ENCODE results near the gene LPP.

The LPP gene

DNA sequence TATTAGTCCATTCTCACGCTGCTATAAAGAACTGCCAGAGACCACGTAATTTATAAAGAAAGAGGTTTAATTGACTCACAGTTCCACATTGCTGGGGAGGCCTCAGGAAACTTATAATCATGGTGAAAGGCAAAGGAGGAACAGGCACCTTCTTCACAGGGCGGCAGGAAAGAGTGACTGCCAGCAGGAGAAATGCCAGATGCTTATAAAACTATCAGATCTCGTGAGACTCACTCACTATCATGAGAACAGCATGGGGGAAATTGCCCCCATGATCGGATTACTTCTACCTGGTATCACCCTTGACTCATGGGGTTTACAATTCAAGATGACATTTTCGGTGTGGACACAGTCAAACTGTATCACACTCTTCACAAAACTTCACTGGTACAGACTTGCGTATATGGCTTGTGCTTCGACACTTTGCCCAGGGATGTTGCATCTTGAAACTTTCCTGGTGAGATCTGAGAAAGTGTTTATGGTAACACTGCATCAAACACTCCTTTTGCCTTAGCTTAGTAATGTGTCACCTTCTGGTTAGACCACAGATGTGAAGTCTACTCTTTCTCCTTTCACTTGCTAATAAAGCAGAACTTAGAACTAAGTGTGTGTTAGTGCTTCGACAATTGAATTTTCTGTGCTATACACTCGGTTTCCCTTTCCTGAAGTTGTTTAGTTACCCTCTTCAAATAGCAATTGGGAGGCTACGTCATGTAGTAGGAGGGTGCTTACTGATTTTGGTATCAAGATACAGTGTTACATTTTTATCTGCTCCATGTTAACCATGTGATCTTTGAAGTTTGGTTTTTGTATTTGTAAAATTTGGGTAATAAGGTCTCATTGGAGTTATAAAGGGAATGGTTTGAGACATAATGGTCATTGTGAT is 185.7 kb downstream of the LPP start:
- DNase-seq, result no peak

- no peak for DNase-seq
Observed at GRCh38 chr3:188341501-188341900, 187.5 kb downstream of the LPP start.

GRCh38 chr3:188342991-188343732 is 189.2 kb downstream of the LPP start:
- DNase-seq, result no peak

DNA sequence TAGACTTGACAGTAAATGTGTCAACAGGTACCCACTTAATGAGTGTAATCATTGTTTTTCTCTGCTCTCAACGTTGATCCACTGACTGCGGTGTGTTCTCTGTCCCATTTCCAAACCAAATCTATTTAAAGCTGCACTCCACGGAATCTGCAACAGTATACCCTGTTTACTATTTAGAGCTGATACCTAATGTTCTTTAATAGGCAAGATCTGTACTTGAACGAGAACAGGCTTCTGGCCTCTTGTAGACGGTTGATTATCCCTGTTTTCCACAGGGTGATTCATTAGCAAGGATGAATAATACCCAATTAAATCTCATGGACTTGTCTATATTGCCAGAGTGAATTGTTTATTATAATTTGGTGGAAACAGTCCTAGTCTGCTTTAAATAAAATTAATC is 189.9 kb downstream of the LPP start:
- no peak for DNase-seq

- no peak for DNase-seq
Observed at GRCh38 chr3:188345223-188345622, 191.3 kb downstream of the LPP start.

DNA sequence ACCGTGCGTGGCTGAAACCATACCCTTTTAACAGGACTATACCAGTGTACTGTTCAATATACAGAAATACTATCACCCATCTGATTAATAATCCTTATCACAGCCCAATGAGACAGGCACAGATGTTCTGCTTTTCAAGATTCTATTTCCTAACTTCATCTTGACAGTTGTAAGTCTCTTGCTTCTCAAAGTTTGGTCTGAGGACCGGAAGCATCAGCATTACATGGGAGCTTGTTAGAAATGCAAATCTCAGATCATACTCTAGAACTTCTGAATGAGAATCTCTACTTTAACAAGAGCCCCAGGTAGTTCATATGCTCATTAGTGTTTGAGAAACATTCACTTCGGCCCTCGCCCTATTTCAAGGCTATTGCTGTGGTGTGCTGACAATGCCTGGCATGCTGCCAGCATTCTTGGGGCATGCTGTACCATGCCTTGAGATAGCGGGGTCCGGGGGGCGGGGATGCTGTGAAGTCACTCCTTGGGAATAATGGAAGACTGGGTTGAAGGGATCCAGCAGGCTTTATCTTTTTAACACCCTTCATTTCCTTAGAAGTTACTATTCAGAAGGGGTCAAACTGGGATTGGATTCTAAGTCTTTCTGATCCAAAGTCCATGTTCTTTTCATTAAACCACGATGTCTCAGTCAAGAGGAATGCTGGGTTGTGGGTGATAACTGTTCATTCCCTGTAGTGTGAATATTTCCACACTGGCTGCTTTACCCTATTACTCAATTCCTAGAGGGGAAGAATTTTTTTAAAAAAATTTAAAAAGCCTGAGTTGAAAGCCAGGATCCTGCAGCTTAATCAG is 194.7 kb downstream of the LPP start:
- DNase-seq, result no peak

DNA sequence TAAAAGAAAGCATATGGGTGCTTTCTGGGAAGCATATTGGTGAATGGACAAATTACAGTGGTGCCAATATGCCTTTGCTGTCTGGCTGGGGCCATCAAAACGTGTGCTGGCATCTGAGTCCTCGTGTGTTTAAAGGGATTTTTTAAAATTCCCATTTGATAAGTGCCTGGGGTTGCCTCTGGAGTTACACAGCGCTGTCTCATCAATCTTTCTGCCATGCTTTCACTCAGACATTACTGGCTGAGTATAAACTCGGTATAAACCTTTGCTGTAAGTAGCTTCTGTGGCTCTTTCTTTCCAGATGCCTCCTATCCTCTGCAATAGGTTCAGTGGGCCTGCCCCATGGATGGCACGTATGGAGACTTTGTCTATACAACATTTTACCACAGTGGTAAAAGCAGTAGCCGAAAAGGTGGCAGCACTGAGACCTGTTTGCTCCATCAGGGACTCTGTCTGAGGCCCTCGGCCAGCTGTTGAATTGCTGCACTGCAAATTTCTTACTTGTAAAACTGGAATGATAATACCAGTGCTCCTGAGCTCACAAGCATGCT is 195.5 kb downstream of the LPP start:
- DNase-seq, result no peak

GRCh38 chr3:188349933-188350332 is 196.0 kb downstream of the LPP start:
- DNase-seq, result no peak

DNA sequence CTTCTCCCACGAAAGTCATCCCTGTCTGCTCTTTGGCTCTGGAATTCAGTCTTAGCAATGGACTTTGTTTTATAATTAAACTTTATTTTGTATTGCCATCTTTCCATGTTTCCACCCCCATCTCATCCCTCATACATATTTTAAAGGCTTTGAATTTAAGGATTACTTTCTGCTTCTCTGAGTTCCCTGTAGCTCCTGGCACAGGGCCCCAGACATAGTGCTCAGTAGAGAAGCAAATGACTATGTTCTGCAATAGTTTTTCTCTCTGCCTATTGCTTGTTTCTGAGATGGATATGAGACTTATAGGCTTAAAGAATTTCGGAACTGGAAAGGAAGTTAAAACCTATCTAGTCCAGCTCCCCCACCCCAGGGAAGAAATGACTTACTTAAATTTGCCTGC is 197.0 kb downstream of the LPP start:
- no peak for DNase-seq

- DNase-seq, result no peak
Observed at GRCh38 chr3:188351648-188352047, 197.7 kb downstream of the LPP start.

- DNase-seq, result no peak
Observed at GRCh38 chr3:188352196-188352927, 198.4 kb downstream of the LPP start.

GRCh38 chr3:188353426-188353825 is 199.5 kb downstream of the LPP start:
- DNase-seq, result no peak

- DNase-seq, result no peak
Observed at GRCh38 chr3:188358787-188359493, 205.0 kb downstream of the LPP start.

- no peak for DNase-seq
Observed at GRCh38 chr3:188360364-188360881, 206.5 kb downstream of the LPP start.

- DNase-seq, result no peak
Observed at GRCh38 chr3:188361888-188362287, 207.9 kb downstream of the LPP start.

DNA sequence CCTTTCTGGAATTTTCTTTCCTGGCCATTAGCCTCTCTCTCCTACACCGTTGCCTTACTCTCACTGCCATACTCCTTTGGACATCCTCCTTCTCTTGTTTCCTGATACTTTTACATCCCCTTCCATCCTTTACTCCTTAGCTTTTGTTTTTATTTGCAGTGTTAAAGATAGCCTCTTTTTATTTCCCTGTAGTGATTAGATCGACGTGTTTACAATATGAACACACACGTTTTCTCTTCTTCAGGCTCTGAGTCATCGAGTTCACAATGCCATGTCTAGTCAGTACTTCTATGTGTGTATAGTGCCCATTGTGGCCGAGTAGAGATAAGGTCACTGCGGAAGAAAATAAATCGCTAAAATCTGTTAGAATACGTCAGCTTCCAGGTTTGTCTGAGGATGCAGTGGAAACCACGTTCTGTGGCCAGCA is 208.5 kb downstream of the LPP start:
- DNase-seq, result no peak

GRCh38 chr3:188365184-188365583 is 211.2 kb downstream of the LPP start:
- no peak for DNase-seq

GRCh38 chr3:188365988-188366698 is 212.2 kb downstream of the LPP start:
- DNase-seq, result no peak

- DNase-seq, result no peak
Observed at GRCh38 chr3:188367678-188368077, 213.7 kb downstream of the LPP start.

DNA sequence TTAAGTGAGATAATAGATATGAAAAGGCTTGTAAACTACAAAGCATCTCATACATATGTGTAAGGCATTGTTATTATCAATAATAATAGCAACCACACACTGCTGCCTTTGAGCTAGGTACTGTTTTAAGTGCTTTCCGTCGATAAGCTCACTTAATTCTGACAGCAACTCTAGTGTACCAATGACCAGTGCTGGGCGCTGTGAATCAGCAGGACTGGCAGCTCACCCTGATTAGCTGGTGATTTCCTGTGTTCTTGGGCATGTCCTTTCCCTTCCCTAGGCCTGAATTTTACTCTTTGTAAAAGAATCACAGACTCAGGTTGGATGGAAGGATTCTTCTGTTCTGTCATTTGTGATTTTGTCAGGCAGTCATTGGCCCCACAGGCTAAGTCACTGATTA is 215.6 kb downstream of the LPP start:
- no peak for DNase-seq
